Activated CD8-positive, alpha-beta T cell treated with anti-CD3 and anti-CD28 coated beads for 36 hours (primary cell): ENCODE results near the gene PKNOX2. TPM values are rescaled to one million over a fixed set of nuclear protein-coding genes. Genes with fewer than 3 reads are reported as not detected.

ENCODE experiments used
- ATAC-seq: fragments of 200-7000 bp; cut with Tn5 transposase; one replicate; pipeline ENCODE4 v1.10.0; 2021; ENCODE audit warnings: mild to moderate bottlenecking, moderate library complexity
- CTCF ChIA-PET: fragments of 350-600 bp; sonication (Branson Sonifier 250); formaldehyde crosslinking; loops from one replicate; lab custom pipeline; 2021; ENCODE audit warnings: antibody characterized with exemption; lab: Charles Lee
- POLR2A ChIA-PET: fragments of 350-600 bp; sonication (Branson Sonifier 250); formaldehyde crosslinking; loops from one replicate; lab custom pipeline; 2021; ENCODE audit warnings: antibody characterized with exemption; lab: Charles Lee
- DNase-seq: peaks from one replicate; pipeline ENCODE4 v3.0.0-alpha.2; 2020
- H3K27ac Mint-ChIP-seq: one replicate; pipeline ENCODE4 v1.8.0; 2021; ENCODE audit warnings: mild to moderate bottlenecking, mixed read lengths
- H3K27me3 Mint-ChIP-seq: one replicate; pipeline ENCODE4 v1.8.0; 2021; ENCODE audit warnings: mixed read lengths
- H3K36me3 Mint-ChIP-seq: one replicate; pipeline ENCODE4 v1.8.0; 2021; ENCODE audit warnings: low read depth, mixed read lengths
- H3K4me1 Mint-ChIP-seq: one replicate; pipeline ENCODE4 v1.8.0; 2021; ENCODE audit warnings: low read depth, mixed read lengths
- H3K4me3 Mint-ChIP-seq: one replicate; pipeline ENCODE4 v1.8.0; 2021; ENCODE audit warnings: mild to moderate bottlenecking, moderate library complexity, mixed read lengths
- H3K9me3 Mint-ChIP-seq: one replicate; pipeline ENCODE4 v1.8.0; 2021; ENCODE audit warnings: mixed read lengths
- CTCF ChIP-seq: fragments of 200-600 bp; IDR thresholded peaks from one replicate; pipeline ENCODE4 v1.8.0; 2022; ENCODE audit warnings: antibody characterized with exemption, mild to moderate bottlenecking
- intact Hi-C: fragments of 100-400 bp; cut with micrococcal nuclease; formaldehyde crosslinking; loops from one replicate; pipeline ENCODE4 v1.10.0; 2022
- total RNA-seq, 2 experiments: library from RNA; stranded (reverse); gene quantifications; one replicate each; pipeline ENCODE4 v1.2.3, GENCODE V29; 2021

PKNOX2 gene
- total RNA-seq, 2 experiments from 2014 or later, result not detected

- DNase-seq, result no peak
- no peak for ATAC-seq
- intact Hi-C loops, result no loop called here
- no peaks in the 10 kb centered on the region for H3K9me3 Mint-ChIP-seq
- no peaks in the 10 kb centered on the region for H3K4me1 Mint-ChIP-seq
- H3K4me3 Mint-ChIP-seq, result no peak overlapping the region
- H3K27me3 Mint-ChIP-seq, result peaks cover 14% of the 10 kb centered on the region
- CTCF ChIA-PET, result no interaction called here
- H3K27ac Mint-ChIP-seq, result no peak overlapping the region
- no peak for TF ChIP-seq CTCF
- no peaks in the 10 kb centered on the region for H3K36me3 Mint-ChIP-seq
- POLR2A ChIA-PET, result no interaction called here
Measured at GRCh38 chr11:125312812-125313211, 148.3 kb downstream of the PKNOX2 start.

DNA sequence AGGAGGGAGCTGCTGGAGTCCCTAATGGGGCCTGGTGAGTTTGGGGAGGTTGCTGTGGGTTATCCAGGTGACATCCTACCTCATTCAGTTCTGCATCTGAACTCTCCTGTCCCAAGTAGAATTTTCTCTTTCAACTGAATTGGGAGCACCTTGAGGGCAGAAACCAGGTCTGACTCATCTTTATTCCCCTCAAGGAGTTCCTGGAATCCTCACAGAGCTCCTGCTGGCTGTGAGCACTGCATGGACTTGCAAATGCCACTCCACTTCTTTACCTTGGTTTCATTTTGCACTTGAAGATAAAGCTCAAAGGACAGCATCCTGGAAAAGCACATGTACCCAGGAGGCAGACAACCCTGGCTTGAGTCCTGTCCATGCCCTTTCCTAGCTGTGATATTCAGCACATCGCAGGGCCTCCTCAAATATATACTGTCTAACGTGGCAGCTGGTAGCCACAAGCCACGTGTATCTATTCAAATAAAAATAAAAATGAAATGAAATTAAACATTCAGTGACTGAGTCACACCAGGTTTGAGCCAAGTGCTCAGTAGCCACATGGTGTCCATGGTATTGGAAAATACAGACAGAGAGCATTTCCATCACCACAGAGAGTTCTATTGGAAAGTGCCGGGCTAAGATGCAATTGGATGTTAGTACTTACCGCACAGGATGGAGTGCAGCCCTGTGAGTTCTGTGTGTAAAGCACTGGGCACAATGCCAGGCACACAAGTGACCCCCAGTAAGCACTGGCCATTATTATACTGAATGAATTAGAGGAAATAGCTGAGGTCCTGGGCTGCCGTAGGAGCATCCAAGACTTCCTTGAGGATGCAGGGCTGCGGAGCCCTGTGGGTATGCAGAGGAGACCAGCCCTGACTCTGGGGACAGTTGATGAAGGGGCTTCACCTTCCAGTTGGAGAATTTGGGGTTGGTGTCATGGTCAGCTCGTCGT is 149.0 kb downstream of the PKNOX2 start:
- peaks cover 14% of the 10 kb centered on the region for H3K27me3 Mint-ChIP-seq
- H3K4me1 Mint-ChIP-seq, result no peaks in the 10 kb centered on the region
- ATAC-seq, result no peak
- H3K36me3 Mint-ChIP-seq, result no peaks in the 10 kb centered on the region
- intact Hi-C loops, result no loop called here
- no peak for TF ChIP-seq CTCF
- no peak for DNase-seq
- POLR2A ChIA-PET, result no interaction called here
- no peak overlapping the region for H3K27ac Mint-ChIP-seq
- no peak overlapping the region for H3K4me3 Mint-ChIP-seq
- CTCF ChIA-PET, result interaction anchor here (1.1 kb wide), 1 partner anchor 32 kb away, joined by 3 read pairs; no protein-coding TSS in a partner anchor
- H3K9me3 Mint-ChIP-seq, result no peaks in the 10 kb centered on the region

- CTCF ChIA-PET, result interaction anchor here (1.1 kb wide), 1 partner anchor 31 kb away, joined by 3 read pairs; no protein-coding TSS in a partner anchor
- H3K9me3 Mint-ChIP-seq, result no peaks in the 10 kb centered on the region
- no peak for ATAC-seq
- H3K4me3 Mint-ChIP-seq, result no peak overlapping the region
- H3K27ac Mint-ChIP-seq, result no peak overlapping the region
- H3K36me3 Mint-ChIP-seq, result no peaks in the 10 kb centered on the region
- intact Hi-C loops, result no loop called here
- DNase-seq, result no peak
- no peak for TF ChIP-seq CTCF
- H3K27me3 Mint-ChIP-seq, result peaks cover 14% of the 10 kb centered on the region
- POLR2A ChIA-PET, result no interaction called here
- no peaks in the 10 kb centered on the region for H3K4me1 Mint-ChIP-seq
Measured at GRCh38 chr11:125314276-125315078, 149.9 kb downstream of the PKNOX2 start.

GRCh38 chr11:125315079-125315740 is 150.7 kb downstream of the PKNOX2 start:
- H3K36me3 Mint-ChIP-seq, result no peaks in the 10 kb centered on the region
- no peak overlapping the region for H3K4me3 Mint-ChIP-seq
- intact Hi-C loops, result no loop called here
- no peaks in the 10 kb centered on the region for H3K9me3 Mint-ChIP-seq
- CTCF ChIA-PET, result no interaction called here
- H3K27ac Mint-ChIP-seq, result no peak overlapping the region
- peaks cover 15% of the 10 kb centered on the region for H3K27me3 Mint-ChIP-seq
- DNase-seq (no peak), ATAC-seq (no peak)
- POLR2A ChIA-PET, result no interaction called here
- no peaks in the 10 kb centered on the region for H3K4me1 Mint-ChIP-seq
- TF ChIP-seq CTCF, result no peak
